NCI-H2081 (cell line): ENCODE data around the gene VEGFA.

ENCODE experiments used
- DNase-seq, 2 experiments: peaks; one replicate each; lab custom pipeline; 2025; lab: John Stamatoyannopoulos, UW

VEGFA gene

DNA sequence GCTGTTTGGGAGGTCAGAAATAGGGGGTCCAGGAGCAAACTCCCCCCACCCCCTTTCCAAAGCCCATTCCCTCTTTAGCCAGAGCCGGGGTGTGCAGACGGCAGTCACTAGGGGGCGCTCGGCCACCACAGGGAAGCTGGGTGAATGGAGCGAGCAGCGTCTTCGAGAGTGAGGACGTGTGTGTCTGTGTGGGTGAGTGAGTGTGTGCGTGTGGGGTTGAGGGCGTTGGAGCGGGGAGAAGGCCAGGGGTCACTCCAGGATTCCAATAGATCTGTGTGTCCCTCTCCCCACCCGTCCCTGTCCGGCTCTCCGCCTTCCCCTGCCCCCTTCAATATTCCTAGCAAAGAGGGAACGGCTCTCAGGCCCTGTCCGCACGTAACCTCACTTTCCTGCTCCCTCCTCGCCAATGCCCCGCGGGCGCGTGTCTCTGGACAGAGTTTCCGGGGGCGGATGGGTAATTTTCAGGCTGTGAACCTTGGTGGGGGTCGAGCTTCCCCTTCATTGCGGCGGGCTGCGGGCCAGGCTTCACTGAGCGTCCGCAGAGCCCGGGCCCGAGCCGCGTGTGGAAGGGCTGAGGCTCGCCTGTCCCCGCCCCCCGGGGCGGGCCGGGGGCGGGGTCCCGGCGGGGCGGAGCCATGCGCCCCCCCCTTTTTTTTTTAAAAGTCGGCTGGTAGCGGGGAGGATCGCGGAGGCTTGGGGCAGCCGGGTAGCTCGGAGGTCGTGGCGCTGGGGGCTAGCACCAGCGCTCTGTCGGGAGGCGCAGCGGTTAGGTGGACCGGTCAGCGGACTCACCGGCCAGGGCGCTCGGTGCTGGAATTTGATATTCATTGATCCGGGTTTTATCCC is at the start of gene VEGFA:
Gene VEGFA, plus strand, starts transcription at position 686 of the 846 bp plus-strand sequence.
- DNase-seq: peak; percentile 73 to 86

DNA sequence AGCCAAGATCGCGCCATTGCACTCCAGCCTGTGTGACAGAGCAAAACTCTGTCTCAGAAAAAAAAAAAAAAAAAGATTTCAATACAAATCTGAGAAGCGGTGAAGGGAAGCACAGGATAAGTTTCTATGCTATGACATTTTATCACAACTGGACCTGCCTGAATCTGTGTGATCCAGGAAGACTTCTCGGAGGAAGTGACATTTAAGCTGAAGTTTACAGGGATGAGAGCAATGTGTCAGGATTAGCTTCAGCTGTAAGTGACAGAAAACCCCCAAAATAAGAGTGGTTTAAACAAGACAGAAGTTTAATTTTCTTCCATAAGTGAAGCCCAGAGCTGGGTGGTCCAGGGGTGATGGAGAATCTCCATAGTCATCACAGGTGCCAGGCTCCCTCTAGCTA is 49.0 kb upstream of the VEGFA start:
- no peak for DNase-seq

DNA sequence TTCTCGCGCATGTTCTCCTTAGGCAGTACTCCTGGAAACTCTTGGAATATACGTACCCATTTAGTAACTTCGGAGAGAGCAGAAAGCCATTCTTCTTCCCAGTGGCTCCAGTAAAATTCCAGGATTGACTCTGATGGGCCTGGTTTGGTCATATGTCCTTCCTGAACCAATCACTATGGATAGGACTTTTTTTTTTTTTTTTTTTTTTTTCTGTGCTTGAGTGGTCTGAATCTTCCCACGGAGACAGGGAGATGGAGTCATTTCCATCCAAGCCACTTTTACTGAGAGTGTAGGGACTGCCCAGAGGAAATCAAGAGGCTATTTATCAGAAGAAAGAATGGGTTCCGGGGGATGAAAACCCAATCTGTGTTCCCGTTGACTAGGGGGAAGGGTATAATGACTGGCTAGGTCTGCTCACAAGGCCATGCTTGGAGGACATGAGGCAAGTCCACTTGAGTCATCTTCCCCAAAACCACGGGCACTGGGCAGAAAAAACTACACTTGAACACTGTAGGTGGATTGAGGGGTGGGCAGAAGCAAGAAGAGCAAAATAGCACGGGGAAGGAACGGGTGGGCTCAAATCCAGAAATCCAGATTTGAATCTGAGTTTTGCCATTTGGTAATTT is 47.0 kb upstream of the VEGFA start:
- no peak for DNase-seq

- DNase-seq: peak; percentile 20 to 46
Observed at GRCh38 chr6:43723737-43724295, 46.2 kb upstream of the VEGFA start.

GRCh38 chr6:43724354-43724753 is 45.7 kb upstream of the VEGFA start:
- DNase-seq: no peak

- no peak for DNase-seq
Observed at GRCh38 chr6:43724914-43725642, 44.9 kb upstream of the VEGFA start.

GRCh38 chr6:43725643-43726580 is 44.1 kb upstream of the VEGFA start:
- DNase-seq: no peak

- no peak for DNase-seq
Observed at GRCh38 chr6:43727634-43728033, 42.4 kb upstream of the VEGFA start.

DNA sequence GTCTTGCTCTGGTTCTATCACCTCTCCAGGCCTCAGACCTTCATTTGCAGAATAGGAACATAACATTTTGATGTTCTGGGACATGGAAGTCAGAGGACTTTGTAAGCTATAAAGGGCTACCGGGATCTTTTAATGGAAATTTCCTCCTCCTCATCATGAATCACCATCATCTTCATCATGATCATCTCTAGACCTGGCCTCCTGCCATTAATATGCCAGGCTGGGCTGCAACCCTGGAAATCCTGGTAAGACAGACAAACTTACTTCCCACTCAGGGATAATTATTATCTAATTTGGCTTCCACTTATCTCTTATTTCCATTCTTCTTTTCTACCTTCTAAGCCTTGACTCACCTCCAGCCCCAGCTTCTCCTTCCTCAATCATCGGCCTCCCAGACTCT is 41.4 kb upstream of the VEGFA start:
- DNase-seq: no peak

DNA sequence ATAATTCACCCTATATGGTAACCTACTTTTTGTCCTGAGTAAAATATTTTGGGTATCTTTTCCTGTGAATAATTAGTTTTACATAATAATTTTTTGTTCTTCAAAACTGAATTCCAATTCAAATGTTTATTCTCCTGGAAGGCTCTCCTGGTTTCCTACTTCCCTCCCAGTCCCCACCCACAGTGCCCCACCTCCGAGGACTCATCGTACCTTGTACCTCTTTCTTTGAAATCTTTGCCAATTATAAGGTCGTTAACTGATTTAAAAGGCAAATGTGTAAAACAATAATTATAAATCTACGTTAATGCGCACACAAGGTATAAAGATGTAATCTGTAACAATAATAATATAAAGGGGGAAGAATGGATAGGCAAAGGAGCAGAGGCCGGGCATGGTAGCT is 40.5 kb upstream of the VEGFA start:
- no peak for DNase-seq

GRCh38 chr6:43730634-43731033 is 39.4 kb upstream of the VEGFA start:
- DNase-seq: no peak

GRCh38 chr6:43733471-43734293 is 36.3 kb upstream of the VEGFA start:
- no peak for DNase-seq

DNA sequence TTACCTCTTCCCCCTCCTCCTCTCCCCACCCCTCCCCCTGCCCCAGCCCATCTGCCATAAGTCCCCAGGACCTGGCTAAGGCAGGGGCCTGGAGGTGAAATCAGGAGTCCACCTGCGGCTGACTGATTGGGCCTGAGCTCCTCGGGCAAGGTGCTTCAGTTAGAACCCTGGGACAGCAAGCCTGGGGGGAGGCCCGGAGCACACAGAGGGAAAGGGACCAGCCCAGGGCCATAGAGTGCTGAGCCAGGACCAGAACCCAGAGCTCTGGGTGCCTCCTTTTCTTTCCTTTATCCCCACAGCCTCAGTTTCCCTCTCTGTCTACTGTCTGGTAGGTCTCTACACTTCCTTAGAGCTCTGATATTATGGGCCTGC is 35.7 kb upstream of the VEGFA start:
- no peak for DNase-seq

- DNase-seq: no peak
Observed at GRCh38 chr6:43735642-43736199, 34.3 kb upstream of the VEGFA start.

DNA sequence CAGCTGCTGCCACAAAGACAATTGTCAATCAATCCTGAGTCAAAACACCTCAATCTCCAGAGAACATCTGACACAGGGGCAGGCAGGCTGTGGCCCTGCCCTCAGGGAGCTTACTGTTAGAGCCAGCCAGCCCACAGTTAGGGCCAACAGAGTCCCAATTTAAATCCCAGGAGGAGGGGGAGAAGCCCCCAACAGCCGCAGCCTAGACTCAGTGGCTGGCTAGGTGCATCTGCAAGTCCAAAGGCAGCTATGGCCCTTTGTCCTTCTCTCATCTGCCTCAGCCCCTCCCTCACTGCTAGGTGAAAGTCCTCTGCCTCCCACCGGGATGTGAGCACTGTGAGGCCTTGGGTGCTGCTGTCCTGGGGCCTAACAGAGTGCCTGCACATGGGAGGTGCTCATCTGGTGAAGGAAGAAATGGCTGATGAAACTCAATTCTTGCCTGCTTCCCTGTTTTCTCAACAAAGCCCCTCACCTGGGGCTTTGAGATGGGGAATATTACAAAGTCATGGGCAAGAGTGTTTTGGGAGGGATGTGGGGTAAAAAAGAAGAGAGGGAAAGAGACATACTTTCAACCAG is 33.7 kb upstream of the VEGFA start:
- no peak for DNase-seq

DNA sequence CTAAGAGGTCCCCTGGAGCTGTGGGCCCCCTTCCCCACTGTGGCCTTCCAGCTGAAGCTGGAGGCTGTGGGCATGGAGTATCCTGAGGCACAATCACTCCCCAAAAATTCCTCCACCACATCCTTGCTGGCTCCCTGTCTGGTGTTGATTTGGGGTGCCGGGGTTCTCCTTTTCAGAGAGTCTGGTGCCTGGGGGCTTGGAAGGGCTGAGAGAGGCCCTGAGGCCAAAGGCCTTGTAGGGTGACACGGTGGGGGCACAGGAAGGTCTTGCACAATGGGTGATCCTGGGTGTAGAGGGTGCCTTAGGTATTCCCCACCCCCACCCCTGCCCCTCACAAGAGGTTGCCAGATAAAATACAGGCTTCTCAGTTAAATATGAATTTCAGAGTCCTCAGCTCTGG is 33.2 kb upstream of the VEGFA start:
- DNase-seq: no peak

DNA sequence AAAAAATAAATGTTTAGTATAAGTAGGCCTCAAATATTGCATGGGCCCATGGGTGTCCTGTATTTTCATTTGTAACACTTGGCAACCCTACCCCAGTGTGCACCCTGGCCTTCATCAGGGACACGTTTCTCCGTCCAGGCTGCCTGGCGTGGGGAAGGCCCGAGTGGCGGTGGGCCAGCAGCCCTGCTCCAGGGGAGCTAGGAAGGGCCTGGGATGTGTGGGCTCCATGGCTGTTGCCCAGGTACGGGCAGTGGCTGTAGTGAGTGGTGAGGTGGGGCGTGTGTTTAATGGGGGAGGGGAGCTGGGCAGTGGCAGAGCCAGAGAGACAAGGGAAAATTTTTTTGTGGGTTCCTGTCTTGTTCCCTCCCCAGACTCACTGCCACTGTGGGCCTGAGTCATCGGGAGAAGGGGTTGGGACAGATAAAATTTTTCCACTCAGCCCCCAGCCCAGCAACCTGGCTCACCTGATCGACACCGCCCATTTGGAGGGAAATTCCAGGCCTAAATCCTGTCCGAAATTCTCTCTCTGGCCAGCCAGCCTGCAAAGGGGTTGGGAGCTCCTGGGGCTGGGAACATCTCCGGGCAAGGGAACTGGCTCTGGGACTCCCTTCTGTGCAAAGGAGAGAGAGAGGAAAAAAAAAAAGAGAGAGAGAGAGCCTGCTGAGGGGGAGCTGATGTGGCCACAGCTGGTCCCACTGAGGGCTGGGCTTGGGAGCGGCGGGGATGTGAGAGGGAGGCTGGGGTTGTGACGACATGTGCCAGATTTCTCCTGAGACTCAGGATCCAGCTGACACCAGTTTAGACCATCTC is 32.5 kb upstream of the VEGFA start:
- no peak for DNase-seq

- DNase-seq: no peak
Observed at GRCh38 chr6:43738267-43738676, 31.7 kb upstream of the VEGFA start.
